Measurements from ENCODE around the gene UBE2V1.

GRCh38 chr20:50038574-50038991, 74.4 kb downstream of the UBE2V1 start:
- no peak for TF ChIP-seq NPAS2 (CRISPR knock-in tag; IDR thresholded peaks at IDR 0.05; ENCODE audit: borderline replicate concordance)
- TF ChIP-seq CTCF (IDR thresholded peaks at IDR 0.05): no peak
- TF ChIP-seq REST (IDR thresholded peaks at IDR 0.05): no peak
- TF ChIP-seq JUN (IDR thresholded peaks at IDR 0.05): no peak
- no peak for TF ChIP-seq CBX8 (IDR thresholded peaks at IDR 0.05)
- no peak for TF ChIP-seq MAX (IDR thresholded peaks at IDR 0.05)
- TF ChIP-seq MYC (IDR thresholded peaks at IDR 0.05; ENCODE audit: borderline replicate concordance, low read length): no peak
- TF ChIP-seq EHF (CRISPR knock-in tag; IDR thresholded peaks at IDR 0.05): no peak
- no peak for TF ChIP-seq RAD21 (conservative IDR thresholded peaks at IDR 0.05 in 1 of 2, IDR thresholded peaks at IDR 0.05 in 1 of 2)
